ENCODE measurements around the gene SAE1. TPM values are rescaled to one million over a fixed set of nuclear protein-coding genes. Genes with fewer than 3 reads are reported as not detected.

The SAE1 gene
- total RNA-seq, 4 donors from 2014 or later, result 36.5 to 50.7 (median 49.2) TPM

DNA sequence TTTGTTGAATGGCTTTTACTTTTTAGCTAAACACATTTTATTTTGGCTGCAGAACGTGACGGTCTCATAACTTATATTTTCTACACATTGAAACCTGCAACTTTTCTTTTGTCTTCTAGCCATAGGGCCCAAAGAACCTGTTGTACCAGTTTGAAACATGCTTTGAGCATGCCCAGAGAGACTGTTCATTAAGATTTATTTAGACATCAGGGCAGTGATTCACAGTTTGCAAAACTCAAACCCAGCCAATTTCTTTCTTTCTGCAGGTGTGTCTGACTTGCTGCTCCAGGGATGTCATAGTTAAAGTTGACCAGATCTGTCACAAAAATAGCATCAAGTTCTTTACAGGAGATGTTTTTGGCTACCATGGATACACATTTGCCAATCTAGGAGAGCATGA is 22.0 kb downstream of the SAE1 start:
- ATAC-seq (ENCODE audit: low FRiP score) (no peak), DNase-seq (ENCODE audit: low spot score) (no peak)
- TF ChIP-seq, protein P1, sequence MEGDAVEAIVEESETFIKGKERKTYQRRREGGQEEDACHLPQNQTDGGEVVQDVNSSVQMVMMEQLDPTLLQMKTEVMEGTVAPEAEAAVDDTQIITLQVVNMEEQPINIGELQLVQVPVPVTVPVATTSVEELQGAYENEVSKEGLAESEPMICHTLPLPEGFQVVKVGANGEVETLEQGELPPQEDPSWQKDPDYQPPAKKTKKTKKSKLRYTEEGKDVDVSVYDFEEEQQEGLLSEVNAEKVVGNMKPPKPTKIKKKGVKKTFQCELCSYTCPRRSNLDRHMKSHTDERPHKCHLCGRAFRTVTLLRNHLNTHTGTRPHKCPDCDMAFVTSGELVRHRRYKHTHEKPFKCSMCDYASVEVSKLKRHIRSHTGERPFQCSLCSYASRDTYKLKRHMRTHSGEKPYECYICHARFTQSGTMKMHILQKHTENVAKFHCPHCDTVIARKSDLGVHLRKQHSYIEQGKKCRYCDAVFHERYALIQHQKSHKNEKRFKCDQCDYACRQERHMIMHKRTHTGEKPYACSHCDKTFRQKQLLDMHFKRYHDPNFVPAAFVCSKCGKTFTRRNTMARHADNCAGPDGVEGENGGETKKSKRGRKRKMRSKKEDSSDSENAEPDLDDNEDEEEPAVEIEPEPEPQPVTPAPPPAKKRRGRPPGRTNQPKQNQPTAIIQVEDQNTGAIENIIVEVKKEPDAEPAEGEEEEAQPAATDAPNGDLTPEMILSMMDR (IDR thresholded peaks at IDR 0.05), result no peak

DNA sequence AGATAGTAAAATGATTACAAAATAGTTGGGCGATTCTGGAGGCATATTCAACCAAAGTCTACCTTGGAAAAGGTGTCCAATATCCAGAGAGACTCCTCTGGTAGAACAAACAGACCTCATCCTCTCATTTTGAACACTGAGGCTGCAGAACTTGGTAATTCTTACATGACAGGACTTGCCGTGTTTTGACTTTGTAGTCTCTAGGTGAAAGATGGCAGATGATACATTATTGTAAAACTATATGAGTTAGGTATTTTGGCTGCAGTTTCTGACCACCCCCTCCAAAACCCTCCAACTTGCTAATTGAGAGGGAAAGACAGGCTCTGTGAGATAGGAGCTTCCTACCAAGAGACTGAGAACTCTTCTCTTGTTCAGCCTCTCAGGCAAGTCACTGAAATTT is 22.6 kb downstream of the SAE1 start:
- ATAC-seq (ENCODE audit: low FRiP score) (no peak), DNase-seq (ENCODE audit: low spot score) (no peak)
- TF ChIP-seq, protein P1 (IDR thresholded peaks at IDR 0.05), result no peak

DNA sequence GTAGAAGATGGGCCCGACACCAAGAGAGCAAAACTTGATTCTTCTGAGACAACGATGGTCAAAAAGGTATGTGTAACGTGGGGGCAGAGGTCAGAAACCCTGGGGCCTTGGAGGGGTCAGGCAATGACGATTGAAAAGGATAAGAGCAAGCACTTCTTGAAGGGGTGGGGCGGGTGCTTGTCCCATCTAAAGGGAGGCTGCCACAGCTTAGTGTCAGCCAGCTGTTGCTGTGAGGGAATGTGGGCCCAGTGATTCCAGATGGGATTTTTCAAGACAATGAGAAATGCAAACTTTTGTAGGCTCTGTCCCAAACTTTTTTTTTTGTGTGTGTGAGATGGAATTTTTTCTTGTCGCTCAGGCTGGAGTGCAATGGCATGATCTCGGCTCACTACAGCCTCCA is 24.5 kb downstream of the SAE1 start:
- DNase-seq (ENCODE audit: low spot score) (no peak), ATAC-seq (ENCODE audit: low FRiP score) (no peak)
- TF ChIP-seq, protein P1 (IDR thresholded peaks at IDR 0.05), result no peak

DNA sequence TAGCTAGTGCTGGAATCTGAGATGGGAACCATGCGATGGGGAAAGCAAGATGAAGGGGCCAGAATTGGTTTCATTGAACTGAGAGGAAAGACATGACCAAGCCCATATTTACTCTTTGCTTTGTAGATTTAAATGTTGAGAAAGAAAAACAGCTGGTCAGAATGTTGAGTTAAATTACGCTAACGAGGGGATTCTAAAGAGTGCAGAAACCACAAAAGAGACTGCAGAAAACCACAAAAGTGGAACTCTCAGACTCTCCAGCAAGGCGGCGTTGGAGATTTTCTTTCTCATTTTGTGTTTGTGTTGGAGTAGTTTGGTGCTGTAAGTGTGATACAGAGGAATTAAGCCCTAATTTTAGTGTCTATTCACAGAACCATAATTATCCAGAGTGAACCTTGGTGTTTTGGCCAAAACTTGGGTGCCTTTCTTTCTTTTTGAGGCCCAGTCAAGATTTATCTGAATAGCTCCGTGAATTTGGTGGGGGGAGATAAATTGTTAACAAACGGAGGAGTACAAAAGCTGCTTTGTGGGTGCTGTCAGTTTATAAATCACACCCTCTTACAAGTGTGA is 26.3 kb downstream of the SAE1 start:
- DNase-seq (ENCODE audit: low spot score), result no peak
- ATAC-seq (ENCODE audit: low FRiP score), result no peak
- TF ChIP-seq, protein P1 (IDR thresholded peaks at IDR 0.05), result no peak

DNA sequence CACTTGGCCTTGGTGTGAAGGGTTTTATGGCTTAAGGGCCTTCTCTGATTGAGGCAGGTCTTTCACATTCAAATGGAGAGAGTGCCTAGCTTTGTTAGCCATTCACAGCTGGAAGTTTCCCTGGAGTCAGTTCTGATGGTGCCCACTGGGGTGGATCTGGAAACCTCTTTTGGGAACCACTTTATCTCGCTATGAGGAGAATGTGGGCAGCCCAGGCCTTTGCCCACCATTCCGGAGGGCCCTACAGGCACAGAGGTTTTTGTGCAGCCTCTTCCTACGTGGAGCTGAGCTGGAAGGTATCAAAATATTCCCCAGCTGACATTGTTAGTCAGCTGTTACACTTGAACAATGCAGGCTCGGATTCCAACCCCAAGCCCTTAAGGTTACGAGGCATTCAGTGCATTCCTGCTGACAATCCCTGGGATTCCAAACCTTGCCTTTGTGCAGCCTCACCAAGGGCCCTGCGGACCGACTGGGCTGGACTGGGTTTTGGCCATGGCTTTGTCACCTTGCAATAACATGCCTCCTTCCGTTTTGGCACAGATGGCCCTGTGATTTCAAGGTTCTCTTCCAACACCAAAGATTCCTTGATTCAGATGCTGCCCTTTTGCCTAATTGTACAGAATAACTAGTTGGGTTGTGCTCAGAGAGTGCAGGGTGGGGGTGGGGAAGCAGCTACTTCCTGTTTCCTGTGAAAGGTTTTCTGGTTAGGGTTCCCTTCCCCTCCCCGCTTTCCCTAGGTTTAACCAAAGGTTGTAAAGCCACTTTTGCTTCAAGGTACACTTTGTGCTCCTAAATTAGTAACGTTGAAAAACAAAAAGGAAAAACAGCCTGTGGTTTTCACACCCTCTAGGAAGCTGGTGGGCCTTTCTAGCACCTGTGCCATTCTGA is 27.0 kb downstream of the SAE1 start:
- ATAC-seq (ENCODE audit: low FRiP score), result no peak

DNA sequence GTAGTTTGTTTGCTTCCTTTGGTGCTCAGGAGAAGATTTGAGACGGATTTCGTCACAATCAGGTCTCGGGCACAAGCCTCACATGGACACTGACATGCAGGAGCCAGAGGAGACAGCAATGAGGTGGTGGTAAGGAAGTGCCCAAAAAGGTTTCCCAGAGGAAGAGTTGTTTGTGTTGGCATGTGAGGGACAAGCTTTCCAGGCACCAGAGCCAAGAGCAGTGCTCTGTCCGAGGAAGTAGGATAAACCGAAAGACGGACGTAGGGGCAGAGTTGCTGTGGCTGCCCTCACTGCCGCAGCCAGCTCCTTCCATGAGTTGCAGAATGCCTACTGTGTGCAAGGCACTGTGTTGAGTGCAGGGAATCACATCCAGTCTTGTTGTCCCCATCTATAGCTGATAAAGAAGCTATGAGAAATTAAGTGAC is 27.7 kb downstream of the SAE1 start:
- TF ChIP-seq, protein P1 (IDR thresholded peaks at IDR 0.05), result no peak
- DNase-seq (ENCODE audit: low spot score) (no peak), ATAC-seq (ENCODE audit: low FRiP score) (no peak)

More for the DNA sequence above, 27.0 kb downstream of the SAE1 start:
- DNase-seq (ENCODE audit: low spot score), result no peak
- TF ChIP-seq, protein P1 (IDR thresholded peaks at IDR 0.05), result no peak
